Measurements from ENCODE around the gene ESYT3.
"Not testable (repeated sequence)": the region's sequence is repeated elsewhere in the genome, so short reads cannot be mapped to it uniquely, and the experiment has no call there.

Gene ESYT3

GRCh38 chr3:138450704-138451424 is 16.4 kb downstream of the ESYT3 start:
- H3K9ac ChIP-seq (ENCODE audit: low read depth in 1 of 2, low read length in 2 of 2), result no peak overlapping the region
- H3K4me1 ChIP-seq (ENCODE audit: control insufficient read depth in 2 of 2, insufficient read depth in 2 of 2, low read length in 2 of 2), result no peaks in the 10 kb centered on the region
- H3K36me3 ChIP-seq (ENCODE audit: control insufficient read depth in 2 of 2, insufficient read depth in 2 of 2, low read length in 2 of 2), result no peaks in the 10 kb centered on the region
- H3K4me3 ChIP-seq (ENCODE audit: low read length in 2 of 2), result no peak overlapping the region
- no peaks in the 10 kb centered on the region for H3K27me3 ChIP-seq (ENCODE audit: control insufficient read depth in 2 of 2, insufficient read depth in 2 of 2, low read length in 2 of 2)
- no peak overlapping the region for H3K27ac ChIP-seq (ENCODE audit: low read depth in 2 of 2, low read length in 2 of 2)
- H3K9me3 ChIP-seq (ENCODE audit: control insufficient read depth in 2 of 2, low read length in 2 of 2), result no peaks in the 10 kb centered on the region

- H3K9me3 ChIP-seq (ENCODE audit: control insufficient read depth in 2 of 2, low read length in 2 of 2), result no peaks in the 10 kb centered on the region
- H3K27ac ChIP-seq (ENCODE audit: low read depth in 2 of 2, low read length in 2 of 2), result no peak overlapping the region
- no peaks in the 10 kb centered on the region for H3K36me3 ChIP-seq (ENCODE audit: control insufficient read depth in 2 of 2, insufficient read depth in 2 of 2, low read length in 2 of 2)
- no peaks in the 10 kb centered on the region for H3K27me3 ChIP-seq (ENCODE audit: control insufficient read depth in 2 of 2, insufficient read depth in 2 of 2, low read length in 2 of 2)
- H3K9ac ChIP-seq (ENCODE audit: low read depth in 1 of 2, low read length in 2 of 2), result no peak overlapping the region
- H3K4me1 ChIP-seq (ENCODE audit: control insufficient read depth in 2 of 2, insufficient read depth in 2 of 2, low read length in 2 of 2), result no peaks in the 10 kb centered on the region
- no peak overlapping the region for H3K4me3 ChIP-seq (ENCODE audit: low read length in 2 of 2)
Measured at GRCh38 chr3:138451595-138452162, 17.3 kb downstream of the ESYT3 start.

GRCh38 chr3:138452436-138452835 is 18.0 kb downstream of the ESYT3 start:
- H3K4me3 ChIP-seq (ENCODE audit: low read length in 2 of 2), result no peak overlapping the region
- H3K4me1 ChIP-seq (ENCODE audit: control insufficient read depth in 2 of 2, insufficient read depth in 2 of 2, low read length in 2 of 2), result no peaks in the 10 kb centered on the region
- H3K9ac ChIP-seq (ENCODE audit: low read depth in 1 of 2, low read length in 2 of 2), result no peak overlapping the region
- H3K27me3 ChIP-seq (ENCODE audit: control insufficient read depth in 2 of 2, insufficient read depth in 2 of 2, low read length in 2 of 2), result no peaks in the 10 kb centered on the region
- no peaks in the 10 kb centered on the region for H3K9me3 ChIP-seq (ENCODE audit: control insufficient read depth in 2 of 2, low read length in 2 of 2)
- H3K27ac ChIP-seq (ENCODE audit: low read depth in 2 of 2, low read length in 2 of 2), result no peak overlapping the region
- H3K36me3 ChIP-seq (ENCODE audit: control insufficient read depth in 2 of 2, insufficient read depth in 2 of 2, low read length in 2 of 2), result no peaks in the 10 kb centered on the region

GRCh38 chr3:138453940-138454339 is 19.5 kb downstream of the ESYT3 start:
- not testable (repeated sequence) for H3K4me3 ChIP-seq (ENCODE audit: low read length in 2 of 2); H3K9ac ChIP-seq (ENCODE audit: low read depth in 1 of 2, low read length in 2 of 2); H3K27ac ChIP-seq (ENCODE audit: low read depth in 2 of 2, low read length in 2 of 2); H3K9me3 ChIP-seq (ENCODE audit: control insufficient read depth in 2 of 2, low read length in 2 of 2); H3K27me3 ChIP-seq (ENCODE audit: control insufficient read depth in 2 of 2, insufficient read depth in 2 of 2, low read length in 2 of 2); H3K4me1 ChIP-seq (ENCODE audit: control insufficient read depth in 2 of 2, insufficient read depth in 2 of 2, low read length in 2 of 2); H3K36me3 ChIP-seq (ENCODE audit: control insufficient read depth in 2 of 2, insufficient read depth in 2 of 2, low read length in 2 of 2)

- H3K4me3 ChIP-seq (ENCODE audit: low read length in 2 of 2), result no peak overlapping the region
- H3K36me3 ChIP-seq (ENCODE audit: control insufficient read depth in 2 of 2, insufficient read depth in 2 of 2, low read length in 2 of 2), result no peaks in the 10 kb centered on the region
- H3K27me3 ChIP-seq (ENCODE audit: control insufficient read depth in 2 of 2, insufficient read depth in 2 of 2, low read length in 2 of 2), result no peaks in the 10 kb centered on the region
- no peak overlapping the region for H3K27ac ChIP-seq (ENCODE audit: low read depth in 2 of 2, low read length in 2 of 2)
- H3K4me1 ChIP-seq (ENCODE audit: control insufficient read depth in 2 of 2, insufficient read depth in 2 of 2, low read length in 2 of 2), result no peaks in the 10 kb centered on the region
- no peak overlapping the region for H3K9ac ChIP-seq (ENCODE audit: low read depth in 1 of 2, low read length in 2 of 2)
- H3K9me3 ChIP-seq (ENCODE audit: control insufficient read depth in 2 of 2, low read length in 2 of 2), result no peaks in the 10 kb centered on the region
Measured at GRCh38 chr3:138455801-138456716, 21.6 kb downstream of the ESYT3 start.

- Histone ChIP-seq H3K4me1 (ENCODE audit: control insufficient read depth in 2 of 2, insufficient read depth in 2 of 2, low read length in 2 of 2) (no peaks in the 10 kb centered on the region), H3K27me3 (ENCODE audit: control insufficient read depth in 2 of 2, insufficient read depth in 2 of 2, low read length in 2 of 2) (no peaks in the 10 kb centered on the region), H3K27ac (ENCODE audit: low read depth in 2 of 2, low read length in 2 of 2) (no peak overlapping the region), H3K4me3 (ENCODE audit: low read length in 2 of 2) (no peak overlapping the region), H3K9ac (ENCODE audit: low read depth in 1 of 2, low read length in 2 of 2) (no peak overlapping the region), H3K9me3 (ENCODE audit: control insufficient read depth in 2 of 2, low read length in 2 of 2) (no peaks in the 10 kb centered on the region), H3K36me3 (ENCODE audit: control insufficient read depth in 2 of 2, insufficient read depth in 2 of 2, low read length in 2 of 2) (no peaks in the 10 kb centered on the region)
Measured at GRCh38 chr3:138456961-138457862, 22.8 kb downstream of the ESYT3 start.

GRCh38 chr3:138457863-138458735 is 23.7 kb downstream of the ESYT3 start:
- Histone ChIP-seq H3K27ac (ENCODE audit: low read depth in 2 of 2, low read length in 2 of 2) (no peak overlapping the region), H3K27me3 (ENCODE audit: control insufficient read depth in 2 of 2, insufficient read depth in 2 of 2, low read length in 2 of 2) (no peaks in the 10 kb centered on the region), H3K36me3 (ENCODE audit: control insufficient read depth in 2 of 2, insufficient read depth in 2 of 2, low read length in 2 of 2) (no peaks in the 10 kb centered on the region), H3K4me3 (ENCODE audit: low read length in 2 of 2) (no peak overlapping the region), H3K4me1 (ENCODE audit: control insufficient read depth in 2 of 2, insufficient read depth in 2 of 2, low read length in 2 of 2) (no peaks in the 10 kb centered on the region), H3K9ac (ENCODE audit: low read depth in 1 of 2, low read length in 2 of 2) (no peak overlapping the region), H3K9me3 (ENCODE audit: control insufficient read depth in 2 of 2, low read length in 2 of 2) (no peaks in the 10 kb centered on the region)

GRCh38 chr3:138458774-138459499 is 24.5 kb downstream of the ESYT3 start:
- no peak overlapping the region for H3K27ac ChIP-seq (ENCODE audit: low read depth in 2 of 2, low read length in 2 of 2)
- H3K27me3 ChIP-seq (ENCODE audit: control insufficient read depth in 2 of 2, insufficient read depth in 2 of 2, low read length in 2 of 2), result no peaks in the 10 kb centered on the region
- no peak overlapping the region for H3K4me3 ChIP-seq (ENCODE audit: low read length in 2 of 2)

More at GRCh38 chr3:138458774-138459499, 24.5 kb downstream of the ESYT3 start:
- H3K4me1 ChIP-seq (ENCODE audit: control insufficient read depth in 2 of 2, insufficient read depth in 2 of 2, low read length in 2 of 2), result no peaks in the 10 kb centered on the region
- no peaks in the 10 kb centered on the region for H3K36me3 ChIP-seq (ENCODE audit: control insufficient read depth in 2 of 2, insufficient read depth in 2 of 2, low read length in 2 of 2)
- H3K9ac ChIP-seq (ENCODE audit: low read depth in 1 of 2, low read length in 2 of 2), result no peak overlapping the region
- no peaks in the 10 kb centered on the region for H3K9me3 ChIP-seq (ENCODE audit: control insufficient read depth in 2 of 2, low read length in 2 of 2)

Data from mucosa of rectum (tissue), 2 donors.